WTC11 (cell line): Measurements from ENCODE around the gene PCDH9. TPM values are rescaled to one million over a fixed set of nuclear protein-coding genes. Genes with fewer than 3 reads are reported as not detected.

Experiments used
- ATAC-seq: fragments of 200-7000 bp; cut with Tn5 transposase; 2 replicates; pipeline ENCODE4 v1.10.0; 2021; ENCODE audit warnings: mild to moderate bottlenecking, moderate library complexity
- CTCF ChIA-PET: fragments of 300-600 bp; sonication (Branson Sonifier 250); formaldehyde crosslinking; loops from one replicate; lab custom pipeline; 2021; ENCODE audit warnings: antibody characterized with exemption; lab: Charles Lee
- POLR2A ChIA-PET: fragments of 350-600 bp; sonication (Branson Sonifier 250); formaldehyde crosslinking; loops from one replicate; lab custom pipeline; 2021; ENCODE audit warnings: antibody characterized with exemption; lab: Charles Lee
- DNase-seq: peaks from one replicate; pipeline ENCODE4 v3.0.0; 2021; ENCODE audit warnings: low spot score
- H3K27ac Mint-ChIP-seq: 2 replicates; pipeline ENCODE4 v1.8.0; 2021; ENCODE audit warnings: mixed read lengths
- H3K27me3 Mint-ChIP-seq: 2 replicates; pipeline ENCODE4 v1.8.0; 2021; ENCODE audit warnings: low read depth, mild to moderate bottlenecking, moderate library complexity, mixed read lengths
- H3K36me3 Mint-ChIP-seq: 2 replicates; pipeline ENCODE4 v1.8.0; 2021; ENCODE audit warnings: mixed read lengths
- H3K4me1 Mint-ChIP-seq: 2 replicates; pipeline ENCODE4 v1.8.0; 2022; ENCODE audit warnings: mixed read lengths
- H3K4me3 Mint-ChIP-seq: 2 replicates; pipeline ENCODE4 v1.8.0; 2021; ENCODE audit warnings: mild to moderate bottlenecking, moderate library complexity, mixed read lengths
- H3K9me3 Mint-ChIP-seq: 2 replicates; pipeline ENCODE4 v1.8.0; 2021; ENCODE audit warnings: mixed read lengths
- CREM ChIP-seq: sonication (generic); formaldehyde crosslinking; IDR thresholded peaks from 2 replicates; pipeline ENCODE4 v1.8.1; 2022; ENCODE audit warnings: mild to moderate bottlenecking, missing genetic modification reagents, moderate library complexity
- ESRRA ChIP-seq: sonication (generic); formaldehyde crosslinking; IDR thresholded peaks from 2 replicates; pipeline ENCODE4 v1.8.1; 2022; ENCODE audit warnings: mild to moderate bottlenecking, missing genetic modification reagents, borderline replicate concordance
- ETV6 ChIP-seq: sonication (generic); formaldehyde crosslinking; IDR thresholded peaks from 2 replicates; pipeline ENCODE4 v1.8.1; 2022; ENCODE audit warnings: mild to moderate bottlenecking, missing genetic modification reagents
- FOXJ3 ChIP-seq: sonication (generic); formaldehyde crosslinking; IDR thresholded peaks from 2 replicates; pipeline ENCODE4 v1.9.0; 2021; ENCODE audit warnings: missing genetic modification reagents, mild to moderate bottlenecking, borderline replicate concordance
- GRHL2 ChIP-seq: fragments of 250-450 bp; sonication (Bioruptor Pico); IDR thresholded peaks from 2 replicates; pipeline ENCODE4 v1.8.0; 2022; ENCODE audit warnings: mild to moderate bottlenecking, moderate library complexity; ENCODE audit not compliant: insufficient replicate concordance, severe bottlenecking
- IRF2 ChIP-seq: sonication (generic); formaldehyde crosslinking; IDR thresholded peaks from 2 replicates; pipeline ENCODE4 v1.8.0; 2022; ENCODE audit warnings: low read depth, missing genetic modification reagents, borderline replicate concordance
- JUN ChIP-seq: sonication (generic); formaldehyde crosslinking; IDR thresholded peaks from 2 replicates; pipeline ENCODE4 v1.8.0; 2023; ENCODE audit warnings: mild to moderate bottlenecking, missing genetic modification reagents
- SOX15 ChIP-seq: fragments of 250-450 bp; sonication (Bioruptor Pico); IDR thresholded peaks from 2 replicates; pipeline ENCODE4 v1.9.0; 2021; ENCODE audit warnings: mild to moderate bottlenecking
- TEAD1 ChIP-seq: sonication (generic); formaldehyde crosslinking; IDR thresholded peaks from 2 replicates; pipeline ENCODE4 v1.8.0; 2022; ENCODE audit warnings: mild to moderate bottlenecking, missing genetic modification reagents
- TEAD4 ChIP-seq: sonication (generic); formaldehyde crosslinking; IDR thresholded peaks from 2 replicates; pipeline ENCODE4 v1.8.0; 2022; ENCODE audit warnings: mild to moderate bottlenecking, missing genetic modification reagents
- TP53 ChIP-seq: sonication (generic); formaldehyde crosslinking; IDR thresholded peaks from 2 replicates; pipeline ENCODE4 v1.8.1; 2023; ENCODE audit warnings: mild to moderate bottlenecking, missing genetic modification reagents
- ZNF219 ChIP-seq: sonication (generic); formaldehyde crosslinking; IDR thresholded peaks from 2 replicates; pipeline ENCODE4 v1.8.0; 2023; ENCODE audit warnings: missing genetic modification reagents, mild to moderate bottlenecking, borderline replicate concordance
- total RNA-seq: library from RNA; stranded (reverse); gene quantifications from 3 replicates; pipeline ENCODE4 v1.2.3, GENCODE V29; 2021
- TF ChIP-seq, protein P1 (sequence below): fragments of 250-450 bp; sonication (Bioruptor Pico); IDR thresholded peaks from 2 replicates; pipeline ENCODE4 v1.9.0; 2021; ENCODE audit warnings: mild to moderate bottlenecking
- TF ChIP-seq, protein P2 (sequence below): sonication (generic); formaldehyde crosslinking; IDR thresholded peaks from 2 replicates; pipeline ENCODE4 v1.8.1; 2022; ENCODE audit warnings: mild to moderate bottlenecking, missing genetic modification reagents, moderate library complexity, borderline replicate concordance
- TF ChIP-seq, protein P3 (sequence below): sonication (generic); formaldehyde crosslinking; IDR thresholded peaks from 2 replicates; pipeline ENCODE4 v1.8.1; 2023; ENCODE audit warnings: mild to moderate bottlenecking, missing genetic modification reagents, moderate library complexity
- TF ChIP-seq, protein P4 (sequence below): sonication (generic); formaldehyde crosslinking; IDR thresholded peaks from 2 replicates; pipeline ENCODE4 v1.8.1; 2023; ENCODE audit warnings: mild to moderate bottlenecking, moderate library complexity, missing genetic modification reagents
- TF ChIP-seq, protein P5 (sequence below): sonication (generic); formaldehyde crosslinking; IDR thresholded peaks from 2 replicates; pipeline ENCODE4 v1.8.0; 2023; ENCODE audit warnings: missing genetic modification reagents, mild to moderate bottlenecking, borderline replicate concordance
- TF ChIP-seq, protein P6 (sequence below): sonication (generic); formaldehyde crosslinking; IDR thresholded peaks from 2 replicates; pipeline ENCODE4 v1.8.0; 2022; ENCODE audit warnings: mild to moderate bottlenecking, missing genetic modification reagents
- TF ChIP-seq, protein P7 (sequence below): fragments of 200-600 bp; IDR thresholded peaks from 2 replicates; pipeline ENCODE4 v1.8.0; 2022; ENCODE audit warnings: antibody characterized with exemption
- TF ChIP-seq, protein P8 (sequence below): sonication (generic); formaldehyde crosslinking; IDR thresholded peaks from 2 replicates; pipeline ENCODE4 v1.8.0; 2022; ENCODE audit warnings: mild to moderate bottlenecking, missing genetic modification reagents

Gene PCDH9
- total RNA-seq, 1 experiment from 2014 or later = 0.48 TPM

DNA sequence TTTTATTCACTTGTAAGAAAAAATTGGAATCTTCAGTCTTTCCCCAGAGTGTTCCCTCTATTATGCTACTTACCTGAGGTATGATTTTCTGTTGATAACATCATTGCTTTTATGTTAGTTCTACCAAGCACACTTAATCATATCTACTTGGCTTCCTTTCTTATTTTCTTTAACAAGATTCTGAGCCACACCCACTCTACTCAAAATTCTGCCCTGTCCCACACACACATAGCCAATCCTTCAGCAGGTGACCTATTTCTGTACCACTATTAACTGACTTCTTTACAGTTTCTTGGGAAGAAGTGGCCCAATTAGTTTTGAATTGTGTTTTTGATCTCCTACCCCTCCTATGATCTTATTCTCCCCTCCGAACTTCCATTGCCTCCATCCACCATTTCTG is 215.7 kb downstream of the PCDH9 start:
- no peak for TF ChIP-seq IRF2
- TF ChIP-seq GRHL2 (CRISPR knock-in tag) = no peak
- TF ChIP-seq TEAD1 (CRISPR knock-in tag) = no peak
- TF ChIP-seq JUN (CRISPR knock-in tag) = no peak
- TF ChIP-seq, protein P1, sequence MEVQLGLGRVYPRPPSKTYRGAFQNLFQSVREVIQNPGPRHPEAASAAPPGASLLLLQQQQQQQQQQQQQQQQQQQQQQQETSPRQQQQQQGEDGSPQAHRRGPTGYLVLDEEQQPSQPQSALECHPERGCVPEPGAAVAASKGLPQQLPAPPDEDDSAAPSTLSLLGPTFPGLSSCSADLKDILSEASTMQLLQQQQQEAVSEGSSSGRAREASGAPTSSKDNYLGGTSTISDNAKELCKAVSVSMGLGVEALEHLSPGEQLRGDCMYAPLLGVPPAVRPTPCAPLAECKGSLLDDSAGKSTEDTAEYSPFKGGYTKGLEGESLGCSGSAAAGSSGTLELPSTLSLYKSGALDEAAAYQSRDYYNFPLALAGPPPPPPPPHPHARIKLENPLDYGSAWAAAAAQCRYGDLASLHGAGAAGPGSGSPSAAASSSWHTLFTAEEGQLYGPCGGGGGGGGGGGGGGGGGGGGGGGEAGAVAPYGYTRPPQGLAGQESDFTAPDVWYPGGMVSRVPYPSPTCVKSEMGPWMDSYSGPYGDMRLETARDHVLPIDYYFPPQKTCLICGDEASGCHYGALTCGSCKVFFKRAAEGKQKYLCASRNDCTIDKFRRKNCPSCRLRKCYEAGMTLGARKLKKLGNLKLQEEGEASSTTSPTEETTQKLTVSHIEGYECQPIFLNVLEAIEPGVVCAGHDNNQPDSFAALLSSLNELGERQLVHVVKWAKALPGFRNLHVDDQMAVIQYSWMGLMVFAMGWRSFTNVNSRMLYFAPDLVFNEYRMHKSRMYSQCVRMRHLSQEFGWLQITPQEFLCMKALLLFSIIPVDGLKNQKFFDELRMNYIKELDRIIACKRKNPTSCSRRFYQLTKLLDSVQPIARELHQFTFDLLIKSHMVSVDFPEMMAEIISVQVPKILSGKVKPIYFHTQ (CRISPR knock-in tag) = no peak
- peaks cover 9% of the 10 kb centered on the region for H3K4me1 Mint-ChIP-seq
- DNase-seq = no peak
- no peak overlapping the region for H3K4me3 Mint-ChIP-seq
- H3K27ac Mint-ChIP-seq = no peak overlapping the region
- POLR2A ChIA-PET = no interaction called here
- H3K36me3 Mint-ChIP-seq = no peaks in the 10 kb centered on the region
- no peaks in the 10 kb centered on the region for H3K9me3 Mint-ChIP-seq
- H3K27me3 Mint-ChIP-seq = no peaks in the 10 kb centered on the region
- CTCF ChIA-PET = no interaction called here
- no peak for ATAC-seq

DNA sequence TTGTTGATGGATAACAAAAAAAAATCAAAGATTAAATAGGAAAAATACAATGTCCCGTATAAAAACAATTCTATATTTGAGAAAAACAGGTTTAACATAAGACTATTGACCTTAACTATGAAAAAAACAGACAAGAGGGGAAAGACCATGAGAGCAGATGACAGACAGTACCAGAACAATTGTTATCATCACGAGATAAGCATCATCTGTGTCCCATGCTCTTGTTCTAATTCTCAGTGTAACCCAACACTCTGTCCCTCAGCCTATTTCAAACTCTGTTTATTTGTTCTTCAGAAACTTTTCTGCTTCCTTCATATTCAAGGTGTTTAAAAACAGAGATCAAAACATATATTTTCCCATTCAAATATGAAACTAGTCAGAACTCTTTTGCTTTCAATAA is 216.4 kb downstream of the PCDH9 start:
- CTCF ChIA-PET = no interaction called here
- no peaks in the 10 kb centered on the region for H3K9me3 Mint-ChIP-seq
- no peaks in the 10 kb centered on the region for H3K36me3 Mint-ChIP-seq
- POLR2A ChIA-PET = no interaction called here
- peaks cover 11% of the 10 kb centered on the region for H3K4me1 Mint-ChIP-seq
- no peak overlapping the region for H3K4me3 Mint-ChIP-seq
- H3K27ac Mint-ChIP-seq = no peak overlapping the region
- no peaks in the 10 kb centered on the region for H3K27me3 Mint-ChIP-seq
- DNase-seq (no peak), ATAC-seq (no peak)
- TF ChIP-seq ESRRA (CRISPR knock-in tag) = no peak
- TF ChIP-seq, protein P2, sequence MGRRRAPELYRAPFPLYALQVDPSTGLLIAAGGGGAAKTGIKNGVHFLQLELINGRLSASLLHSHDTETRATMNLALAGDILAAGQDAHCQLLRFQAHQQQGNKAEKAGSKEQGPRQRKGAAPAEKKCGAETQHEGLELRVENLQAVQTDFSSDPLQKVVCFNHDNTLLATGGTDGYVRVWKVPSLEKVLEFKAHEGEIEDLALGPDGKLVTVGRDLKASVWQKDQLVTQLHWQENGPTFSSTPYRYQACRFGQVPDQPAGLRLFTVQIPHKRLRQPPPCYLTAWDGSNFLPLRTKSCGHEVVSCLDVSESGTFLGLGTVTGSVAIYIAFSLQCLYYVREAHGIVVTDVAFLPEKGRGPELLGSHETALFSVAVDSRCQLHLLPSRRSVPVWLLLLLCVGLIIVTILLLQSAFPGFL (CRISPR knock-in tag) = no peak
- TF ChIP-seq, protein P3, sequence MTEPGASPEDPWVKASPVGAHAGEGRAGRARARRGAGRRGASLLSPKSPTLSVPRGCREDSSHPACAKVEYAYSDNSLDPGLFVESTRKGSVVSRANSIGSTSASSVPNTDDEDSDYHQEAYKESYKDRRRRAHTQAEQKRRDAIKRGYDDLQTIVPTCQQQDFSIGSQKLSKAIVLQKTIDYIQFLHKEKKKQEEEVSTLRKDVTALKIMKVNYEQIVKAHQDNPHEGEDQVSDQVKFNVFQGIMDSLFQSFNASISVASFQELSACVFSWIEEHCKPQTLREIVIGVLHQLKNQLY (CRISPR knock-in tag) = no peak
- no peak for TF ChIP-seq SOX15 (CRISPR knock-in tag)
- TF ChIP-seq, protein P4, sequence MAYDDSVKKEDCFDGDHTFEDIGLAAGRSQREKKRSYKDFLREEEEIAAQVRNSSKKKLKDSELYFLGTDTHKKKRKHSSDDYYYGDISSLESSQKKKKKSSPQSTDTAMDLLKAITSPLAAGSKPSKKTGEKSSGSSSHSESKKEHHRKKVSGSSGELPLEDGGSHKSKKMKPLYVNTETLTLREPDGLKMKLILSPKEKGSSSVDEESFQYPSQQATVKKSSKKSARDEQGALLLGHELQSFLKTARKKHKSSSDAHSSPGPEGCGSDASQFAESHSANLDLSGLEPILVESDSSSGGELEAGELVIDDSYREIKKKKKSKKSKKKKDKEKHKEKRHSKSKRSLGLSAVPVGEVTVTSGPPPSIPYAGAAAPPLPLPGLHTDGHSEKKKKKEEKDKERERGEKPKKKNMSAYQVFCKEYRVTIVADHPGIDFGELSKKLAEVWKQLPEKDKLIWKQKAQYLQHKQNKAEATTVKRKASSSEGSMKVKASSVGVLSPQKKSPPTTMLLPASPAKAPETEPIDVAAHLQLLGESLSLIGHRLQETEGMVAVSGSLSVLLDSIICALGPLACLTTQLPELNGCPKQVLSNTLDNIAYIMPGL = no peak
- TF ChIP-seq, protein P5, sequence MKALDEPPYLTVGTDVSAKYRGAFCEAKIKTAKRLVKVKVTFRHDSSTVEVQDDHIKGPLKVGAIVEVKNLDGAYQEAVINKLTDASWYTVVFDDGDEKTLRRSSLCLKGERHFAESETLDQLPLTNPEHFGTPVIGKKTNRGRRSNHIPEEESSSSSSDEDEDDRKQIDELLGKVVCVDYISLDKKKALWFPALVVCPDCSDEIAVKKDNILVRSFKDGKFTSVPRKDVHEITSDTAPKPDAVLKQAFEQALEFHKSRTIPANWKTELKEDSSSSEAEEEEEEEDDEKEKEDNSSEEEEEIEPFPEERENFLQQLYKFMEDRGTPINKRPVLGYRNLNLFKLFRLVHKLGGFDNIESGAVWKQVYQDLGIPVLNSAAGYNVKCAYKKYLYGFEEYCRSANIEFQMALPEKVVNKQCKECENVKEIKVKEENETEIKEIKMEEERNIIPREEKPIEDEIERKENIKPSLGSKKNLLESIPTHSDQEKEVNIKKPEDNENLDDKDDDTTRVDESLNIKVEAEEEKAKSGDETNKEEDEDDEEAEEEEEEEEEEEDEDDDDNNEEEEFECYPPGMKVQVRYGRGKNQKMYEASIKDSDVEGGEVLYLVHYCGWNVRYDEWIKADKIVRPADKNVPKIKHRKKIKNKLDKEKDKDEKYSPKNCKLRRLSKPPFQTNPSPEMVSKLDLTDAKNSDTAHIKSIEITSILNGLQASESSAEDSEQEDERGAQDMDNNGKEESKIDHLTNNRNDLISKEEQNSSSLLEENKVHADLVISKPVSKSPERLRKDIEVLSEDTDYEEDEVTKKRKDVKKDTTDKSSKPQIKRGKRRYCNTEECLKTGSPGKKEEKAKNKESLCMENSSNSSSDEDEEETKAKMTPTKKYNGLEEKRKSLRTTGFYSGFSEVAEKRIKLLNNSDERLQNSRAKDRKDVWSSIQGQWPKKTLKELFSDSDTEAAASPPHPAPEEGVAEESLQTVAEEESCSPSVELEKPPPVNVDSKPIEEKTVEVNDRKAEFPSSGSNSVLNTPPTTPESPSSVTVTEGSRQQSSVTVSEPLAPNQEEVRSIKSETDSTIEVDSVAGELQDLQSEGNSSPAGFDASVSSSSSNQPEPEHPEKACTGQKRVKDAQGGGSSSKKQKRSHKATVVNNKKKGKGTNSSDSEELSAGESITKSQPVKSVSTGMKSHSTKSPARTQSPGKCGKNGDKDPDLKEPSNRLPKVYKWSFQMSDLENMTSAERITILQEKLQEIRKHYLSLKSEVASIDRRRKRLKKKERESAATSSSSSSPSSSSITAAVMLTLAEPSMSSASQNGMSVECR (CRISPR knock-in tag) = no peak
- no peak for TF ChIP-seq TEAD4
- TF ChIP-seq, protein P6, sequence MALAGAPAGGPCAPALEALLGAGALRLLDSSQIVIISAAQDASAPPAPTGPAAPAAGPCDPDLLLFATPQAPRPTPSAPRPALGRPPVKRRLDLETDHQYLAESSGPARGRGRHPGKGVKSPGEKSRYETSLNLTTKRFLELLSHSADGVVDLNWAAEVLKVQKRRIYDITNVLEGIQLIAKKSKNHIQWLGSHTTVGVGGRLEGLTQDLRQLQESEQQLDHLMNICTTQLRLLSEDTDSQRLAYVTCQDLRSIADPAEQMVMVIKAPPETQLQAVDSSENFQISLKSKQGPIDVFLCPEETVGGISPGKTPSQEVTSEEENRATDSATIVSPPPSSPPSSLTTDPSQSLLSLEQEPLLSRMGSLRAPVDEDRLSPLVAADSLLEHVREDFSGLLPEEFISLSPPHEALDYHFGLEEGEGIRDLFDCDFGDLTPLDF (CRISPR knock-in tag) = no peak
- TF ChIP-seq FOXJ3 (CRISPR knock-in tag) = no peak
- TF ChIP-seq, protein P7, sequence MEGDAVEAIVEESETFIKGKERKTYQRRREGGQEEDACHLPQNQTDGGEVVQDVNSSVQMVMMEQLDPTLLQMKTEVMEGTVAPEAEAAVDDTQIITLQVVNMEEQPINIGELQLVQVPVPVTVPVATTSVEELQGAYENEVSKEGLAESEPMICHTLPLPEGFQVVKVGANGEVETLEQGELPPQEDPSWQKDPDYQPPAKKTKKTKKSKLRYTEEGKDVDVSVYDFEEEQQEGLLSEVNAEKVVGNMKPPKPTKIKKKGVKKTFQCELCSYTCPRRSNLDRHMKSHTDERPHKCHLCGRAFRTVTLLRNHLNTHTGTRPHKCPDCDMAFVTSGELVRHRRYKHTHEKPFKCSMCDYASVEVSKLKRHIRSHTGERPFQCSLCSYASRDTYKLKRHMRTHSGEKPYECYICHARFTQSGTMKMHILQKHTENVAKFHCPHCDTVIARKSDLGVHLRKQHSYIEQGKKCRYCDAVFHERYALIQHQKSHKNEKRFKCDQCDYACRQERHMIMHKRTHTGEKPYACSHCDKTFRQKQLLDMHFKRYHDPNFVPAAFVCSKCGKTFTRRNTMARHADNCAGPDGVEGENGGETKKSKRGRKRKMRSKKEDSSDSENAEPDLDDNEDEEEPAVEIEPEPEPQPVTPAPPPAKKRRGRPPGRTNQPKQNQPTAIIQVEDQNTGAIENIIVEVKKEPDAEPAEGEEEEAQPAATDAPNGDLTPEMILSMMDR = no peak
- no peak for TF ChIP-seq CREM (CRISPR knock-in tag)
- TF ChIP-seq, protein P8, sequence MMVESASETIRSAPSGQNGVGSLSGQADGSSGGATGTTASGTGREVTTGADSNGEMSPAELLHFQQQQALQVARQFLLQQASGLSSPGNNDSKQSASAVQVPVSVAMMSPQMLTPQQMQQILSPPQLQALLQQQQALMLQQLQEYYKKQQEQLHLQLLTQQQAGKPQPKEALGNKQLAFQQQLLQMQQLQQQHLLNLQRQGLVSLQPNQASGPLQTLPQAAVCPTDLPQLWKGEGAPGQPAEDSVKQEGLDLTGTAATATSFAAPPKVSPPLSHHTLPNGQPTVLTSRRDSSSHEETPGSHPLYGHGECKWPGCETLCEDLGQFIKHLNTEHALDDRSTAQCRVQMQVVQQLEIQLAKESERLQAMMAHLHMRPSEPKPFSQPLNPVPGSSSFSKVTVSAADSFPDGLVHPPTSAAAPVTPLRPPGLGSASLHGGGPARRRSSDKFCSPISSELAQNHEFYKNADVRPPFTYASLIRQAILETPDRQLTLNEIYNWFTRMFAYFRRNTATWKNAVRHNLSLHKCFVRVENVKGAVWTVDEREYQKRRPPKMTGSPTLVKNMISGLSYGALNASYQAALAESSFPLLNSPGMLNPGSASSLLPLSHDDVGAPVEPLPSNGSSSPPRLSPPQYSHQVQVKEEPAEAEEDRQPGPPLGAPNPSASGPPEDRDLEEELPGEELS (CRISPR knock-in tag) = no peak
- TF ChIP-seq ZNF219 = no peak
- no peak for TF ChIP-seq TP53 (CRISPR knock-in tag)
- no peak for TF ChIP-seq ETV6 (CRISPR knock-in tag)
